Stimulated activated CD8-positive, alpha-beta memory T cell treated with anti-CD3 and anti-CD28 coated beads, Interleukin-2, amount 100 ng/mL, for 48 hours (primary cell): ENCODE results near the gene MAP3K20.

Experiments
- DNase-seq, 2 donors: peaks; one replicate each; pipeline ENCODE4 v3.0.0-alpha.2; 2020; ENCODE audit warnings: low read depth in 2 of 2

MAP3K20 gene

GRCh38 chr2:173050684-173051083 lies 25.0 kb upstream of the MAP3K20 start:
- DNase-seq, result no peak

- no peak for DNase-seq
These were observed 24.0 kb upstream of the MAP3K20 start for GRCh38 chr2:173051463-173052215.

- no peak for DNase-seq
These were observed 22.5 kb upstream of the MAP3K20 start for GRCh38 chr2:173053043-173053699.

- DNase-seq, result no peak
These were observed 21.2 kb upstream of the MAP3K20 start for GRCh38 chr2:173054466-173054865.

- no peak for DNase-seq
These were observed 18.8 kb upstream of the MAP3K20 start for GRCh38 chr2:173056705-173057364.

- DNase-seq, result no peak
These were observed 17.5 kb upstream of the MAP3K20 start for GRCh38 chr2:173058097-173058496.

- DNase-seq, result no peak
These were observed 17.0 kb upstream of the MAP3K20 start for GRCh38 chr2:173058673-173059072.

- no peak for DNase-seq
These were observed 16.4 kb upstream of the MAP3K20 start for GRCh38 chr2:173059292-173059691.

- no peak for DNase-seq
These were observed 15.6 kb upstream of the MAP3K20 start for GRCh38 chr2:173059971-173060461.

GRCh38 chr2:173062801-173063200 lies 12.8 kb upstream of the MAP3K20 start:
- DNase-seq, result no peak

GRCh38 chr2:173064151-173064805 lies 11.4 kb upstream of the MAP3K20 start:
- no peak for DNase-seq

GRCh38 chr2:173066887-173067676 lies 8.6 kb upstream of the MAP3K20 start:
- DNase-seq, result no peak

- no peak for DNase-seq
These were observed 428 bp upstream of the MAP3K20 start for GRCh38 chr2:173075056-173075780.

GRCh38 chr2:173076581-173077345 lies 1.1 kb downstream of the MAP3K20 start:
- peak in 1 of 2 donors; percentile 9 for DNase-seq

GRCh38 chr2:173077506-173078177 lies 2.0 kb downstream of the MAP3K20 start:
- no peak for DNase-seq

GRCh38 chr2:173079141-173079540 lies 3.5 kb downstream of the MAP3K20 start:
- DNase-seq, result no peak

- no peak for DNase-seq
These were observed 4.6 kb downstream of the MAP3K20 start for GRCh38 chr2:173079973-173080860.

- DNase-seq, result no peak
These were observed 11.0 kb downstream of the MAP3K20 start for GRCh38 chr2:173086518-173087213.
